GM12891 (cell line): ENCODE results near the gene SPAG8.

Experiments used
- DNase-seq: peaks from one replicate; pipeline ENCODE4 v3.0.0; 2011; ENCODE audit warnings: low spot score; ENCODE audit not compliant: insufficient read length
- FAIRE-seq: peaks from 2 replicates; lab custom pipeline; 2011; peaks lifted over from hg19 to GRCh38; lab: Jason Lieb, UNC
- PAX5 ChIP-seq: IDR thresholded peaks from 2 replicates; pipeline ENCODE4 v1.6.1; 2011; ENCODE audit warnings: low read length, moderate library complexity, mild to moderate bottlenecking; ENCODE audit not compliant: insufficient read depth, severe bottlenecking
- POLR2A ChIP-seq: IDR thresholded peaks from 2 replicates; pipeline ENCODE4 v1.6.1; 2011; ENCODE audit warnings: low read depth, low read length, control low read depth
- POLR2AphosphoS5 ChIP-seq: IDR thresholded peaks from 2 replicates; pipeline ENCODE4 v1.6.1; 2011; ENCODE audit warnings: low read depth, low read length, control low read depth
- POU2F2 ChIP-seq: IDR thresholded peaks from 2 replicates; pipeline ENCODE4 v1.6.1; 2011; ENCODE audit warnings: low read depth, mild to moderate bottlenecking, control low read depth, low read length, moderate library complexity
- SPI1 ChIP-seq: IDR thresholded peaks from 2 replicates; pipeline ENCODE4 v1.6.1; 2011; ENCODE audit warnings: low read depth, low read length, control low read depth
- TAF1 ChIP-seq: IDR thresholded peaks from 2 replicates; pipeline ENCODE4 v1.6.1; 2011; ENCODE audit warnings: low read depth, low read length, control low read depth

Gene SPAG8

GRCh38 chr9:35841645-35841900 lies 29.5 kb upstream of the SPAG8 start:
- DNase-seq: no peak
- FAIRE-seq: no peak
- TF ChIP-seq POLR2AphosphoS5 (no peak), POU2F2 (no peak), PAX5 (no peak), SPI1 (no peak)

- FAIRE-seq (no peak), DNase-seq (no peak)
- no peak for TF ChIP-seq POLR2AphosphoS5
- TF ChIP-seq POLR2A: no peak
- no peak for TF ChIP-seq TAF1
- TF ChIP-seq SPI1: no peak
- TF ChIP-seq POU2F2: no peak
- TF ChIP-seq PAX5: no peak
These were observed 29.0 kb upstream of the SPAG8 start for GRCh38 chr9:35840881-35841644.

GRCh38 chr9:35839926-35840325 lies 27.9 kb upstream of the SPAG8 start:
- no peak for TF ChIP-seq PAX5
- TF ChIP-seq SPI1: peak; percentile 87
- FAIRE-seq: peak; percentile 81
- no peak for DNase-seq

GRCh38 chr9:35836595-35836994 lies 24.5 kb upstream of the SPAG8 start:
- TF ChIP-seq TAF1: no peak
- no peak for TF ChIP-seq PAX5
- TF ChIP-seq SPI1: no peak
- TF ChIP-seq POLR2AphosphoS5: no peak
- no peak for TF ChIP-seq POLR2A
- no peak for TF ChIP-seq POU2F2
- FAIRE-seq: no peak
- no peak for DNase-seq

- no peak for TF ChIP-seq PAX5
- TF ChIP-seq POLR2AphosphoS5: no peak
- no peak for TF ChIP-seq SPI1
- no peak for TF ChIP-seq TAF1
- no peak for TF ChIP-seq POU2F2
- no peak for TF ChIP-seq POLR2A
- FAIRE-seq: no peak
- DNase-seq: no peak
These were observed 23.7 kb upstream of the SPAG8 start for GRCh38 chr9:35835766-35836165.

- FAIRE-seq (peak; percentile 54), DNase-seq (no peak)
- no peak for TF ChIP-seq POU2F2
- TF ChIP-seq SPI1: no peak
- no peak for TF ChIP-seq POLR2A
- TF ChIP-seq PAX5: no peak
- TF ChIP-seq POLR2AphosphoS5: no peak
These were observed 23.2 kb upstream of the SPAG8 start for GRCh38 chr9:35835216-35835632.

GRCh38 chr9:35834260-35835215 lies 22.5 kb upstream of the SPAG8 start:
- no peak for TF ChIP-seq TAF1
- TF ChIP-seq SPI1: no peak
- TF ChIP-seq POLR2AphosphoS5: no peak
- no peak for DNase-seq
- no peak for FAIRE-seq

- TF ChIP-seq PAX5: no peak
- TF ChIP-seq SPI1: no peak
- TF ChIP-seq TAF1: no peak
- no peak for TF ChIP-seq POU2F2
- no peak for TF ChIP-seq POLR2A
- TF ChIP-seq POLR2AphosphoS5: no peak
- FAIRE-seq (no peak), DNase-seq (no peak)
These were observed 20.8 kb upstream of the SPAG8 start for GRCh38 chr9:35832814-35833213.

GRCh38 chr9:35831040-35831439 lies 19.0 kb upstream of the SPAG8 start:
- DNase-seq: no peak
- no peak for FAIRE-seq
- no peak for TF ChIP-seq TAF1

GRCh38 chr9:35829764-35830096 lies 17.7 kb upstream of the SPAG8 start:
- TF ChIP-seq SPI1 (no peak), TAF1 (no peak), POU2F2 (no peak), POLR2AphosphoS5 (no peak), PAX5 (no peak), POLR2A (no peak)
- DNase-seq (no peak), FAIRE-seq (no peak)
